Stimulated activated naive B cell treated with anti-CD40 and anti-IgM and Interleukin-4, amounts not matched to agents 10 μg/mL and 1 μg/mL and 100 μg/mL, for 72 hours (primary cell): ENCODE measurements around the gene PXYLP1.
"Not testable (repeated sequence)": the region's sequence is repeated elsewhere in the genome, so short reads cannot be mapped to it uniquely, and the experiment has no call there.

Source experiments
- ATAC-seq, 2 donors: fragments of 150-1000 bp; cut with Tn5 transposase; replicated peaks; 2 replicates each; pipeline ENCODE4 v1.10.0; 2021; ENCODE audit warnings: moderate library complexity in 1 of 2
- DNase-seq: peaks from one replicate; pipeline ENCODE4 v3.0.0; 2021
- H3K27ac Mint-ChIP-seq: one replicate; pipeline ENCODE4 v1.8.0; 2022; ENCODE audit warnings: mild to moderate bottlenecking, mixed read lengths
- H3K27me3 Mint-ChIP-seq, 2 donors: one replicate each; pipeline ENCODE4 v1.8.0; 2022; ENCODE audit warnings: mixed read lengths in 2 of 2
- H3K36me3 Mint-ChIP-seq, 2 donors: one replicate each; pipeline ENCODE4 v1.8.0; 2022; ENCODE audit warnings: mixed read lengths in 2 of 2, mild to moderate bottlenecking in 1 of 2
- H3K4me1 Mint-ChIP-seq, 2 donors: one replicate each; pipeline ENCODE4 v1.8.0; 2022; ENCODE audit warnings: mixed read lengths in 2 of 2, mild to moderate bottlenecking in 1 of 2
- H3K4me3 Mint-ChIP-seq, 2 donors: one replicate each; pipeline ENCODE4 v1.8.0; 2022; ENCODE audit warnings: mild to moderate bottlenecking in 2 of 2, mixed read lengths in 2 of 2, moderate library complexity in 1 of 2
- H3K9me3 Mint-ChIP-seq, 2 donors: one replicate each; pipeline ENCODE4 v1.8.0; 2022; ENCODE audit warnings: mixed read lengths in 2 of 2, mild to moderate bottlenecking in 1 of 2

The PXYLP1 gene

GRCh38 chr3:141231101-141231951, at the start of gene PXYLP1:
Gene PXYLP1, plus strand, starts transcription at chr3:141231825. Its CDS starts 28,351 bp downstream, at chr3:141260176.
- peak within 1 kb of the TSS; percentile 94 to 96 for H3K4me3 Mint-ChIP-seq
- DNase-seq: peak; percentile 86
- H3K27ac Mint-ChIP-seq: peak within 1 kb of the TSS; percentile 98

GRCh38 chr3:141183606-141184005, 48.0 kb upstream of the PXYLP1 start:
- peaks cover 7 to 20% of the 10 kb centered on the region in 2 donors for H3K27me3 Mint-ChIP-seq
- H3K4me1 Mint-ChIP-seq: no peaks in the 10 kb centered on the region
- H3K9me3 Mint-ChIP-seq: peaks cover 8 to 15% of the 10 kb centered on the region in 2 donors
- no peak overlapping the region for H3K4me3 Mint-ChIP-seq
- no peaks in the 10 kb centered on the region for H3K36me3 Mint-ChIP-seq
- ATAC-seq (no peak), DNase-seq (no peak)
- no peak overlapping the region for H3K27ac Mint-ChIP-seq

More at GRCh38 chr3:141231101-141231951, at the start of gene PXYLP1:
- peak; percentile 95 for ATAC-seq
- H3K9me3 Mint-ChIP-seq: no peaks in the 10 kb centered on the region
- H3K36me3 Mint-ChIP-seq: no peaks in the 10 kb centered on the region
- H3K4me1 Mint-ChIP-seq: peaks cover 13 to 21% of the 10 kb centered on the region in 2 donors
- peaks cover 4 to 7% of the 10 kb centered on the region in 2 donors for H3K27me3 Mint-ChIP-seq

GRCh38 chr3:141184430-141184829, 47.2 kb upstream of the PXYLP1 start:
- H3K27me3 Mint-ChIP-seq: peaks cover 7 to 20% of the 10 kb centered on the region in 2 donors
- no peaks in the 10 kb centered on the region for H3K4me1 Mint-ChIP-seq
- no peak overlapping the region for H3K27ac Mint-ChIP-seq
- DNase-seq (no peak), ATAC-seq (no peak)
- no peak overlapping the region for H3K4me3 Mint-ChIP-seq
- H3K36me3 Mint-ChIP-seq: no peaks in the 10 kb centered on the region
- H3K9me3 Mint-ChIP-seq: peaks cover 7 to 14% of the 10 kb centered on the region in 2 donors

GRCh38 chr3:141191097-141191749, 40.4 kb upstream of the PXYLP1 start:
- H3K36me3 Mint-ChIP-seq: no peaks in the 10 kb centered on the region
- H3K27me3 Mint-ChIP-seq: peaks cover 25 to 44% of the 10 kb centered on the region in 2 donors
- DNase-seq (no peak), ATAC-seq (no peak)
- H3K4me3 Mint-ChIP-seq: no peak overlapping the region
- H3K9me3 Mint-ChIP-seq: no peaks in the 10 kb centered on the region
- H3K4me1 Mint-ChIP-seq: peaks cover 0 to 4% of the 10 kb centered on the region in 2 donors
- H3K27ac Mint-ChIP-seq: no peak overlapping the region

GRCh38 chr3:141192345-141192744, 39.3 kb upstream of the PXYLP1 start:
- no peaks in the 10 kb centered on the region for H3K36me3 Mint-ChIP-seq
- H3K9me3 Mint-ChIP-seq: no peaks in the 10 kb centered on the region
- ATAC-seq: peak; percentile 99 to 100
- DNase-seq: peak; percentile 89
- H3K4me1 Mint-ChIP-seq: peaks cover 0 to 4% of the 10 kb centered on the region in 2 donors
- H3K27me3 Mint-ChIP-seq: peaks cover 35 to 51% of the 10 kb centered on the region in 2 donors
- H3K27ac Mint-ChIP-seq: no peak overlapping the region
- no peak overlapping the region for H3K4me3 Mint-ChIP-seq

- Mint-ChIP-seq H3K27ac (no peak overlapping the region), H3K36me3 (no peaks in the 10 kb centered on the region), H3K27me3 (peaks cover 42 to 58% of the 10 kb centered on the region in 2 donors), H3K4me1 (peaks cover 0 to 4% of the 10 kb centered on the region in 2 donors), H3K9me3 (no peaks in the 10 kb centered on the region), H3K4me3 (no peak overlapping the region)
- ATAC-seq (no peak), DNase-seq (no peak)
Observed at GRCh38 chr3:141193066-141193830, 38.4 kb upstream of the PXYLP1 start.

- Mint-ChIP-seq H3K9me3 (no peaks in the 10 kb centered on the region), H3K27ac (no peak overlapping the region), H3K27me3 (peaks cover 31 to 35% of the 10 kb centered on the region in 2 donors), H3K4me1 (no peaks in the 10 kb centered on the region), H3K4me3 (no peak overlapping the region), H3K36me3 (no peaks in the 10 kb centered on the region)
- DNase-seq (no peak), ATAC-seq (no peak)
Observed at GRCh38 chr3:141201122-141201521, 30.5 kb upstream of the PXYLP1 start.

- no peaks in the 10 kb centered on the region for H3K36me3 Mint-ChIP-seq
- H3K4me3 Mint-ChIP-seq: no peak overlapping the region
- H3K4me1 Mint-ChIP-seq: no peaks in the 10 kb centered on the region
- ATAC-seq (no peak), DNase-seq (no peak)
- peaks cover 23 to 28% of the 10 kb centered on the region in 2 donors for H3K27me3 Mint-ChIP-seq
- no peaks in the 10 kb centered on the region for H3K9me3 Mint-ChIP-seq
- no peak overlapping the region for H3K27ac Mint-ChIP-seq
Observed at GRCh38 chr3:141202682-141203081, 28.9 kb upstream of the PXYLP1 start.

GRCh38 chr3:141203866-141204265, 27.8 kb upstream of the PXYLP1 start:
- Mint-ChIP-seq H3K27me3 (peaks cover 19% of the 10 kb centered on the region in 2 donors), H3K36me3 (no peaks in the 10 kb centered on the region), H3K4me3 (no peak overlapping the region), H3K9me3 (no peaks in the 10 kb centered on the region), H3K27ac (no peak overlapping the region), H3K4me1 (no peaks in the 10 kb centered on the region)
- no peak for ATAC-seq
- no peak for DNase-seq

- H3K4me1 Mint-ChIP-seq: no peaks in the 10 kb centered on the region
- ATAC-seq (no peak), DNase-seq (no peak)
- peaks cover 19% of the 10 kb centered on the region in 2 donors for H3K27me3 Mint-ChIP-seq
- no peak overlapping the region for H3K4me3 Mint-ChIP-seq
- H3K27ac Mint-ChIP-seq: no peak overlapping the region
- no peaks in the 10 kb centered on the region for H3K9me3 Mint-ChIP-seq
- no peaks in the 10 kb centered on the region for H3K36me3 Mint-ChIP-seq
Observed at GRCh38 chr3:141204343-141204742, 27.3 kb upstream of the PXYLP1 start.

- ATAC-seq, DNase-seq, H3K36me3 Mint-ChIP-seq, H3K9me3 Mint-ChIP-seq, H3K4me1 Mint-ChIP-seq, H3K27ac Mint-ChIP-seq, H3K4me3 Mint-ChIP-seq: not testable (repeated sequence)
- H3K27me3 Mint-ChIP-seq: peaks cover 8 to 11% of the 10 kb centered on the region in 2 donors
Observed at GRCh38 chr3:141211306-141211705, 20.3 kb upstream of the PXYLP1 start.

GRCh38 chr3:141212101-141212500, 19.5 kb upstream of the PXYLP1 start:
- DNase-seq (no peak), ATAC-seq (no peak)
- H3K9me3 Mint-ChIP-seq: peaks cover 0 to 2% of the 10 kb centered on the region in 2 donors
- H3K4me1 Mint-ChIP-seq: no peaks in the 10 kb centered on the region
- no peak overlapping the region for H3K27ac Mint-ChIP-seq
- H3K36me3 Mint-ChIP-seq: no peaks in the 10 kb centered on the region
- H3K4me3 Mint-ChIP-seq: no peak overlapping the region
- peaks cover 5 to 7% of the 10 kb centered on the region in 2 donors for H3K27me3 Mint-ChIP-seq

GRCh38 chr3:141212555-141212954, 19.1 kb upstream of the PXYLP1 start:
- no peaks in the 10 kb centered on the region for H3K4me1 Mint-ChIP-seq

GRCh38 chr3:141216975-141217374, 14.7 kb upstream of the PXYLP1 start:
- peaks cover 0 to 2% of the 10 kb centered on the region in 2 donors for H3K9me3 Mint-ChIP-seq
- no peaks in the 10 kb centered on the region for H3K36me3 Mint-ChIP-seq
- ATAC-seq (no peak), DNase-seq (no peak)
- H3K27ac Mint-ChIP-seq: no peak overlapping the region
- H3K27me3 Mint-ChIP-seq: peaks cover 24 to 28% of the 10 kb centered on the region in 2 donors
- no peak overlapping the region for H3K4me3 Mint-ChIP-seq
- H3K4me1 Mint-ChIP-seq: no peaks in the 10 kb centered on the region

More at GRCh38 chr3:141212555-141212954, 19.1 kb upstream of the PXYLP1 start:
- DNase-seq (no peak), ATAC-seq (no peak)
- Mint-ChIP-seq H3K36me3 (no peaks in the 10 kb centered on the region), H3K27ac (no peak overlapping the region), H3K27me3 (peaks cover 8 to 10% of the 10 kb centered on the region in 2 donors), H3K9me3 (peaks cover 0 to 2% of the 10 kb centered on the region in 2 donors), H3K4me3 (no peak overlapping the region)
